ENCODE results near the gene OR10D3.
"Not testable (repeated sequence)": the region's sequence is repeated elsewhere in the genome, so short reads cannot be mapped to it uniquely, and the experiment has no call there.

Gene OR10D3

GRCh38 chr11:124194293-124195188 lies 11.4 kb downstream of the OR10D3 start:
- intact Hi-C loops (cut with DNase I) = no loop called here
- DNase-seq = no peak

GRCh38 chr11:124195189-124195734 lies 12.1 kb downstream of the OR10D3 start:
- intact Hi-C loops (cut with DNase I) = no loop called here
- DNase-seq = no peak

DNA sequence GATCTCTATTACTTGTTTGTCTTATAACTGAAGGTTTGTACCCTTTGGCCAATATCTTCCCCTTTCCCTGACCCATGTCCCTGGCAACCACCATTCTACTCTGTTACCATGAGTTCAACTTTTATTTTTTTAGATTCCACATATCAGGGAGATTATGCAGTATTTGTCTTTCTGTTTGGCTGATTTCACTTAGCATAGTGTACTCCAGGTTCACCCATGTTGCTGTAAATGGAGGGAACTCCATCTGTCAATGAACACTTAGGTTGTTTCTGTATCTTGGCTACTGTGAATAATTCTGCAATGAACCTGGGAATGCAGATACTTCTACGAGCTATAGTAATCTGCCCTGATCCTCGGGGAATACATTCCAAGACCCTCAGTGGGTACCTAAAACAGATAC lies 14.9 kb downstream of the OR10D3 start:
- no peak for DNase-seq
- intact Hi-C loops (cut with DNase I) = no loop called here

- intact Hi-C loops (cut with DNase I) = no loop called here
- no peak for DNase-seq
Measured at GRCh38 chr11:124198897-124199296, 15.8 kb downstream of the OR10D3 start.

DNA sequence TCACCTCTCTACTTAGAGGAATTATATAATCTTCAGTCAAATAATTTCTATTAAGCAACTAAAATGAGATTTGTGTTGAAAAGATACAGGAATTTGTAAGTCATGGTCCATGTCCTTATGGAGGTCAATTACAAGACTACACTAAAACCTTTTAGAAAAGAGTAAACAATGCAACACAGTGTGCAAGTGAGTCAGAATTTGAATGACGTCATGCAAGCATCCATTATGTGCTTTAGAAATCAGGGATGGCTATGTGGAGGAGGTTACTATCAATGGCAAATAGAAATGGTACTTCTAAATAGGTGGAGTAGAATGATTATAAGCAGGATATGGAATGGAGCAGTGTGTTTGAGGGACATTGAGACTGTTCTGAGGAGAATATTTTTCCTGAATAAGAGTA lies 16.6 kb downstream of the OR10D3 start:
- intact Hi-C loops (cut with DNase I) = no loop called here

DNA sequence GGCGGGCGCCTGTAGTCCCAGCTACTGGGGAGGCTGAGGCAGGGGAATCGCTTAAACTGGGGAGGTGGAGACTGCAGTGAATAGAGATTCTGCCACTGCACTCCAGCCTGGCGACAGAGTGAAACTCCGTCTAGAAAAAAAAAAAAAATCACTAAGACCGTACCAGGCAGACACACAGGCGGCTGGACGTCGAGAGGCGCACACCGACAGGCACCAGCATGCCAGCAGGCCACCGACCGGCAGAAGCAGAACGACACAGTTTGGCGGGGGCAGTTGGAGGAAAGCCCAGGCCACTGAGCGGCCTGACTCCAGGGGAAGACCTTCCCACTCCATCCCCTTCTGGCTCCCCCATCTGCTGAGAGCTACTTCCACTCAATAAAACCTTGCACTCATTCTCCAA lies 17.5 kb downstream of the OR10D3 start:
- peak in 1 of 10 donors; percentile 64 for DNase-seq
- intact Hi-C loops (cut with DNase I) = no loop called here

More for the DNA sequence above, 16.6 kb downstream of the OR10D3 start:
- no peak for DNase-seq

- no peak for DNase-seq
- intact Hi-C loops (cut with DNase I) = no loop called here
Measured at GRCh38 chr11:124202951-124203350, 19.8 kb downstream of the OR10D3 start.

- intact Hi-C loops (cut with DNase I) = no loop called here
- DNase-seq = no peak
Measured at GRCh38 chr11:124204008-124204407, 20.9 kb downstream of the OR10D3 start.

DNA sequence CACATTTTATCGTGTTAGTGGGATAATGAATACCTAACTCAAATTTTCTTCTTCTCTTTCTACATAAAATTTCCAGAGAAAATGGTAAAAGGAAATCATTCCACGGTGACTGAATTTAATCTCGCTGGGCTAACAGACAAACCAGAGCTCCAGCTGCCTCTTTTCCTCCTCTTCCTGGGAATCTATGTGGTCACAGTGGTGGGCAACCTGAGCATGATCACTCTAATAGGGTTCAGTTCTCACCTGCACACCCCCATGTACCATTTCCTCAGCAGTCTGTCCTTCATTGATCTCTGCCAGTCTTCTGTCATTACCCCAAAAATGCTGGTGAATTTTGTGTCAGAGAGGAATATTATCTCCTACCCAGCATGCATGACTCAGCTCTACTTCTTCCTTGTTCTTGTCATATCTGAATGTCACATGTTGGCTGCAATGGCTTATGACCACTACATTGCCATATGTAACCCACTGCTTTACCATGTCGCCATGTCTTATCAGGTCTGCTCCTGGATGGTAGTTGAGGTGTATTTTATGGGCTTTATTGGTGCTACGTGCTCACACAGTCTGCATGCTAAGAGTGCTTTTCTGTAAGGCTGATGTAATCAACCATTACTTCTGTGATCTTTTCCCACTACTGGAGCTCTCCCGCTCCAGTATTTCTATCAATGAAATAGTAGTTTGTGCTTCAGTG lies 24.1 kb downstream of the OR10D3 start:
- intact Hi-C loops (cut with DNase I) = no loop called here
- DNase-seq = no peak

DNA sequence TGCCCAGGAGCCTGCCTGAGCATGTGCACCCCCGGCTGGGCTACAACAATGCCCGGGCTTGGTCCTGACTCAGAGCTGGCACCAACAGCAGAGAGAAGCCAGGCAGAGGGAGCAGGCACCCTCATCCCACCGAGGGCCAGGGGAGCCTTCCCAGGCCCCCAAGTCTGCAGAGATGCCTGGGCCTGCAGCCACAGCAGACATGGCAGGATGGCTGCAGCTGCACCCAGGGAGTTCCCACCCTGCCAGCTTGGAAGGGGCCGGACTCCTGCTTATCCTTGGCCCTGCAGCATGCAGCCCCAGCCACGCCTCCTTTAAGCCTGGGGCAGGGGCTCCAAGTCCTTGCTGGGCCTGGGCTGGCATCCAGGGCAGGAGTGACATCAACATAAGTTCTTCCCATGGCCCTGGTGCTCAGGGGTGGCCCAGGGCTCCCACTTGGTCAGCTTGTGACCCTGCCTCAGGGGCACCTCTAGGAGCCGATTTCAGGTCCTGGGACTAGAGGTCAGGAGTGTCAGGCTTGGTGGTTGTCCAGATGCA lies 26.7 kb downstream of the OR10D3 start:
- intact Hi-C loops (cut with DNase I) = no loop called here
- peak in 2 of 10 donors; percentile 69 to 73 for DNase-seq

DNA sequence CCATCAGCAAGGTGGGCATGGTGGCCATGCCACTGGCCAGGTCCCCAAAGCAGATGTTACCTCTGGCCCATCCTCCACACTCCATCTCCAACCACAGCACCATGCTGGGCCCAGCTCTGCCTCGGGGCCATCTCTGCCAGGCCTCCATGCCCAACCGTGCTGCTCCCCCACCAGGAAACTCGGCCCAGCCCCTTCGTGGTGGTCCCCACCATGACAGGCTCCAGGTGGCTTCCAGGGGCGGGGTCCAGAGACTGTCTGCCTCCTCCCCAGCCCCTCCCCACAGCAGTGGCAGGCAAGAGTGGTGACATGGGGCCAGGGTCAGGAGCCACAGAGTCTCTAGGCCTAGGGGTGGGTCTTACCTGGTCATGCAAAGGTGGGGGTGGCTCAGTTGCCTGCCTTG lies 27.3 kb downstream of the OR10D3 start:
- peak in 1 of 10 donors; percentile 77 for DNase-seq
- intact Hi-C loops (cut with DNase I) = no loop called here

DNA sequence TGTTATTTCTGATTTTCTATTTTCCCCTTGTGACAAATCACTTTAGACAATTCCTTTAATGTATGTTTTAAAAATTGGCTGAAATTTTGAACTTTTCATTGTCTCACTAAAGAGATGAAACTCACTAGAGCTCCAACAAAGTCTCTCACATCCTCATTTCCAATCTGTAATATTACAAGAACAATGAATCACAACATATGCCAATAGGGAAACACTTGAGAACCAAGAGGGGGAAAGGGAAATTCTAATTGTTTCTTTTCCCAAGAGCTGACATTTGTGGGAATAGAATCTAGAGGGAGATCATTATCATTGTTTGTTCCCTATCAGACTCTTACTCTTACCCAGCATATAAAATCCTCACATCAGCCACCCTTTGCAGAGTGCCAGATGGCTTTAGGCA lies 28.2 kb downstream of the OR10D3 start:
- intact Hi-C loops (cut with DNase I) = no loop called here

GRCh38 chr11:124214027-124214426 lies 30.9 kb downstream of the OR10D3 start:
- no peak for DNase-seq
- intact Hi-C loops (cut with DNase I) = no loop called here

More for the DNA sequence above, 28.2 kb downstream of the OR10D3 start:
- no peak for DNase-seq

- intact Hi-C loops (cut with DNase I) = no loop called here
- no peak for DNase-seq
Measured at GRCh38 chr11:124219126-124219525, 36.0 kb downstream of the OR10D3 start.

- intact Hi-C loops (cut with DNase I) = no loop called here
- no peak for DNase-seq
Measured at GRCh38 chr11:124222407-124222806, 39.3 kb downstream of the OR10D3 start.

DNA sequence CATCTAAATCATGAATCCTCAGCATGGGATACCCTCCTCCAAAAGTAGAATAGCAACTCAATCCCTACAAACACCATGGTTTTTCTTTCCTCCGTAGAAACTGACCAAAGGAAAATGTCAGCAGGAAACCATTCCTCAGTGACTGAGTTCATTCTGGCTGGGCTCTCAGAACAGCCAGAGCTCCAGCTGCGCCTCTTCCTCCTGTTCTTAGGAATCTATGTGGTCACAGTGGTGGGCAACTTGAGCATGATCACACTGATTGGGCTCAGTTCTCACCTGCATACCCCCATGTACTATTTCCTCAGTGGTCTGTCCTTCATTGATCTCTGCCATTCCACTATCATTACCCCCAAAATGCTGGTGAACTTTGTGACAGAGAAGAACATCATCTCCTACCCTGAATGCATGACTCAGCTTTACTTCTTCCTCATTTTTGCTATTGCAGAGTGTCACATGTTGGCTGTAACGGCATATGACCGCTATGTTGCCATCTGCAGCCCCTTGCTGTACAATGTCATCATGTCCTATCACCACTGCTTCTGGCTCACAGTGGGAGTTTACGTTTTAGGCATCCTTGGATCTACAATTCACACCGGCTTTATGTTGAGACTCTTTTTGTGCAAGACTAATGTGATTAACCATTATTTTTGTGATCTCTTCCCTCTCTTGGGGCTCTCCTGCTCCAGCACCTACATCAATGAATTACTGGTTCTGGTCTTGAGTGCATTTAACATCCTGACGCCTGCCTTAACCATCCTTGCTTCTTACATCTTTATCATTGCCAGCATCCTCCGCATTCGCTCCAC lies 41.7 kb downstream of the OR10D3 start:
- DNase-seq; intact Hi-C loops (cut with DNase I): not testable (repeated sequence)

GRCh38 chr11:124225471-124225870 lies 42.3 kb downstream of the OR10D3 start:
- DNase-seq = no peak
- intact Hi-C loops (cut with DNase I) = no loop called here

GRCh38 chr11:124233376-124233775 lies 50.2 kb downstream of the OR10D3 start:
- no peak for DNase-seq
- intact Hi-C loops (cut with DNase I) = no loop called here

Data from posterior cingulate gyrus (tissue), 11 donors.